Measurements from ENCODE around the gene PAM. TPM values are rescaled to one million over a fixed set of nuclear protein-coding genes. Genes with fewer than 3 reads are reported as not detected.

The PAM gene
- total and polyA plus RNA-seq, 2 donors from 2014 or later = 158 to 293 TPM

GRCh38 chr5:102863058-102863457 lies 108.0 kb downstream of the PAM start:
- intact Hi-C loops (cut with DNase I) = no loop called here
- H3K9ac ChIP-seq (ENCODE audit: low read length in 3 of 3) = no peak overlapping the region
- peaks cover 0 to 4% (median 2%) of the 10 kb centered on the region in 3 donors for H3K4me1 ChIP-seq (ENCODE audit: control insufficient read depth in 2 of 3, insufficient read depth in 2 of 3, low read depth in 1 of 3, low read length in 3 of 3)
- H3K36me3 ChIP-seq (ENCODE audit: control insufficient read depth in 2 of 3, insufficient read depth in 3 of 3, low read length in 3 of 3) = no peaks in the 10 kb centered on the region
- DNase-seq (no peak), FAIRE-seq (no peak)
- no peaks in the 10 kb centered on the region for H3K9me3 ChIP-seq (ENCODE audit: control insufficient read depth in 2 of 3, insufficient read depth in 1 of 3, low read length in 3 of 3)
- H3K27ac ChIP-seq (ENCODE audit: low read depth in 2 of 2, low read length in 2 of 2) = no peak overlapping the region
- TF ChIP-seq CTCF (IDR thresholded peaks at IDR 0.05; ENCODE audit: borderline replicate concordance, extremely low read depth, insufficient read depth) = no peak
- H3K27me3 ChIP-seq (ENCODE audit: control insufficient read depth, insufficient read depth, low read length) = no peaks in the 10 kb centered on the region
- no peak overlapping the region for H3K4me3 ChIP-seq (ENCODE audit: low read length in 3 of 3)

GRCh38 chr5:102863764-102864560 lies 108.9 kb downstream of the PAM start:
- no peak overlapping the region for H3K27ac ChIP-seq (ENCODE audit: low read depth in 2 of 2, low read length in 2 of 2)
- FAIRE-seq = no peak

DNA sequence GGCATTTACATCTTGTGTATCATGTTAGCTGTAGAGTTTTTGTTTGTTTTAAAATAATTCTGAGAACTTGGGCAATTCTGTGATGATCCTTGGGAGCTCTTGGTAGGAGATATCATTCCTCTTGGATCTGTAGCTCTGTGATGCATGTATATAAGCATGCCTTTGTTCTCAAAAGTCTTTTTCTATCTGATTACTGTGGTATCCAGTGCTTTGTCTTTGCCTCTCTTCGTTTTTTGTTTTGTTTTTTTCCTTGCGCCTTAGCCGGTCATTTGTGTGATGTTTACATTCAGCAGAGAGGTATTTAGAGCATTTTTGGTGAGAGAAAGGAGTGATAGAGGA lies 110.0 kb downstream of the PAM start:
- FAIRE-seq (no peak), DNase-seq (no peak)
- Histone ChIP-seq H3K4me3 (ENCODE audit: low read length in 3 of 3) (peak overlapping the region; percentile 56 to 71 (median 71)), H3K27ac (ENCODE audit: low read depth in 2 of 2, low read length in 2 of 2) (peak overlapping the region in 1 of 2 donors; percentile 49), H3K27me3 (ENCODE audit: control insufficient read depth, insufficient read depth, low read length) (no peaks in the 10 kb centered on the region), H3K9me3 (ENCODE audit: control insufficient read depth in 2 of 3, insufficient read depth in 1 of 3, low read length in 3 of 3) (no peaks in the 10 kb centered on the region), H3K4me1 (ENCODE audit: control insufficient read depth in 2 of 3, insufficient read depth in 2 of 3, low read depth in 1 of 3, low read length in 3 of 3) (peaks cover 0 to 4% (median 2%) of the 10 kb centered on the region in 3 donors), H3K36me3 (ENCODE audit: control insufficient read depth in 2 of 3, insufficient read depth in 3 of 3, low read length in 3 of 3) (peaks cover 0 to 2% (median 0%) of the 10 kb centered on the region in 3 donors), H3K9ac (ENCODE audit: low read length in 3 of 3) (peak overlapping the region in 2 of 3 donors; percentile 26 to 74)
- intact Hi-C loops (cut with DNase I) = no loop called here
- TF ChIP-seq CTCF (IDR thresholded peaks at IDR 0.05; ENCODE audit: borderline replicate concordance, extremely low read depth, insufficient read depth) = no peak

More at GRCh38 chr5:102863764-102864560, 108.9 kb downstream of the PAM start:
- no peaks in the 10 kb centered on the region for H3K9me3 ChIP-seq (ENCODE audit: control insufficient read depth in 2 of 3, insufficient read depth in 1 of 3, low read length in 3 of 3)
- H3K36me3 ChIP-seq (ENCODE audit: control insufficient read depth in 2 of 3, insufficient read depth in 3 of 3, low read length in 3 of 3) = no peaks in the 10 kb centered on the region
- intact Hi-C loops (cut with DNase I) = no loop called here
- no peak overlapping the region for H3K4me3 ChIP-seq (ENCODE audit: low read length in 3 of 3)
- H3K4me1 ChIP-seq (ENCODE audit: control insufficient read depth in 2 of 3, insufficient read depth in 2 of 3, low read depth in 1 of 3, low read length in 3 of 3) = peaks cover 0 to 4% (median 2%) of the 10 kb centered on the region in 3 donors
- peak in 1 of 5 donors; percentile 21 for DNase-seq
- H3K27me3 ChIP-seq (ENCODE audit: control insufficient read depth, insufficient read depth, low read length) = no peaks in the 10 kb centered on the region
- no peak overlapping the region for H3K9ac ChIP-seq (ENCODE audit: low read length in 3 of 3)
- TF ChIP-seq CTCF (IDR thresholded peaks at IDR 0.05; ENCODE audit: borderline replicate concordance, extremely low read depth, insufficient read depth) = no peak

All from kidney (tissue), 14 donors.